Subcutaneous preadipocyte (primary cell): ENCODE data around the gene VPS11. TPM values are rescaled to one million over a fixed set of nuclear protein-coding genes. Genes with fewer than 3 reads are reported as not detected.

Source experiments
- total RNA-seq: library from RNA; depleted of rRNA; stranded (reverse); fragments of >200 nt; gene quantifications from 2 replicates; pipeline ENCODE4 v1.2.3, GENCODE V29; 2012

Gene VPS11
- total RNA-seq = 28.0 and 34.9 TPM in 2 replicates

DNA sequence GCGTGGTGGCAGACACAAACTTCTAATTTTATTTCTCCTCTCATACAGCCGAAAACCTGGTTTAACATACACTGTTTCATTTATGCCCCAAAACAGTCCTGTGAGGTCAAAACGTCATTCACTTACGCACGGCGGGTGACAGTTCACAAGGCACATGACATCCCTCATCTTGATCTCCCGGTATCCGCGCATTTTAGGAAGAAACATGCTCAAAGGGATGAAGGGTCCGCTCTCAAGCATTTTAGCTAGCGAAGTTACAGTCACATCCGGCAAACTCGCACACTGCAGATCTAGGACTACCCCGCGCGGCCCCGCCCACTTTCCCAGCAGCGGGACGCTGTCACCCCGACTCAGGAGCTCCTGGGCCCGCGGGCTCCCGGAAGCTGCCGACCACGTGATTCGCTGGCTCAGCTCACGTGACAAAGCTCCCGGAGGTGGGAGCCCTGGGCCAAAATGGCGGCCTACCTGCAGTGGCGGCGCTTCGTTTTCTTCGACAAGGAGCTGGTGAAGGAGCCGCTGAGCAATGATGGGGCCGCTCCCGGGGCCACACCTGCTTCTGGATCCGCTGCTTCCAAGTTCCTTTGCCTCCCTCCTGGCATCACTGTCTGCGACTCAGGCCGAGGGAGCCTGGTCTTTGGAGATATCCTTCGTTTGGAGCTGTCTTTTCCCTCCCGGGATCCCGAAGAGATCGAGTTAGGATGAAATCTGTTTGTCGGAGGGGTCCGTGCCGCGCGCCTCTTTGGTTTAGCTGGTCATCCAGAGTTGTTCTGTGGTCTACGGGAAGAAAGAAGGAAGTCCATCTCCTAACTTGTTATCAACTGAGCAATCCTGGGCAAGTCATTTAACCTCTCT, at the start of gene VPS11:
VPS11 (plus strand) TSS at position 448 of the 852 bp plus-strand sequence; CDS start at position 454, 6 bp downstream.

DNA sequence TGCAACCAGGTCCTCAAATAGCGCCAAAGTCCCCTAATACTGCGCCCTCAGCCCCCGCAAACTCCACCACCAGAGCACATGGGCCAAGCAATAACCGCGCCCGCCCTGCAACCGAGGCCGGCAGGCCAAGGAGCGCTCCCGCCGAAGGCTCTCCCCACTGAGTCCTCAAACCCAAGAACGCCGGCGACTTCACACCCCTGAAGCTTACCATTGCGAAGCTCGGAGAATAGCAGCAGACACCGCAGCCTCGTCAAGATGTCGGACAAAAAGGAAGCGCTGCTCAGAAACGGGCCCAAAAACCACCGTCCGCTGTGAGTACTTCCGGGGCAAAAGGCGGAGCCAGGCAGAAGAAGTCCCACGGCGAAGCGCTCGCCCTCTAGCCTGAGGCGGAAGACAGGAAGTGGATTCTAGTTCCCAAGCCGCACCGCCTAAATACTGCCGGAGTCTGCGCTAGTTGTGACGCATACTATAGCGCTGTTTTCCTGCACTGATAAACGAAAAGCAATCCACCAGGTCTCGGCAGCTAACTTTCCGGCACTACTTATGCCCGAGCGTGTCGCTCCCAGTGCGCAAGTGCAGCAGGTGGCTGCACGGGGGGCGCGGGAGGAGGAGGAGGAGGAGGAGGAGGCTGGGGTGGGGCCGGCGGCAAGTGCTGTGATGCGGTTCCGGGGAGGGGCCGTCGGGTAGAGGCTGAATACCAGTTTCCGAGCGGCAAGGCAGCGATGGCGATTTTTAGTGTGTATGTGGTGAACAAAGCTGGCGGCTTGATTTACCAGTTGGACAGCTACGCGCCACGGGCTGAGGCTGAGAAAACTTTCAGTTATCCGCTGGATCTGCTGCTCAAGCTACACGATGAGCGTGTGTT, 49.3 kb upstream of the VPS11 start, which contains the start of the genes RPS25 and TRAPPC4:
RPS25 (minus strand) TSS at position 270 of the 865 bp plus-strand sequence; CDS start at position 211, 59 bp downstream.
TRAPPC4 (plus strand) TSS at position 693 of the 865 bp plus-strand sequence; CDS start at position 723, 30 bp downstream.

DNA sequence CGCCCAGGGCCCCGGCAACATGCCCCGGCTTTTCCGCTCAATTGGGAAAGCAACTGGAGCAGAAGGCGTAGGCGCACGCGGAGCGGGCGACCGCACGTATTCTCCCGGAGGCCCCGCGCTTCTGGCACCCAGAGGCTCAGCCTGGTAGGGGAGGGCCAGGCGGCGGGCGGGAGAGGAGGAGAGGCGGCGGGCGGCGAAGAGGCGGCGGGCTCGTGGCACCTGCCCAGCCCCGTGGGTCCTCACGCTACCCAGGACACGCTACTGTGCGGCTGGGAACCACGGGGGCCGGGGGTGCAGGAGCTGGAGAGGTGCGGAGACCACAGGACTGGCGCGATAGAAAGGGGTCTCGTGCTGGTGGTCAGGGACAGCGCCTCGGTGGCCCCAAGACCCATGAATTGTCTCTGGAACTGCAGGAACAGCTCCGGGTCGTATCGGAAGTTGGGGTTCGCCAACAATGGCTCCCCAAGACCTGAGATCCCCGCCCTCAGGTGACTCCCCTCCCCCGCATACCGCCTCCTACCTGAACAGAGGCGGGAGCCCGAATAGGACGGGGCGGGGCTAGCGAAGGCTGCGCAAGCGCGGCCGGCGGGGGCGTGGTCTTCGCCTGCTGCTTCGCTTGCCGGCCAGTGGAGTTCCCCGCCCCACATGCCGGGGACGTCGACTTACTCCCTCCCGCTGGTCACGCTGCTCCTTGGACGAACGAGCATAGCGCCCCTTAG, 37.1 kb upstream of the VPS11 start, which contains the start of gene SLC37A4:
SLC37A4 (minus strand) TSS at position 549 of the 719 bp plus-strand sequence.

DNA sequence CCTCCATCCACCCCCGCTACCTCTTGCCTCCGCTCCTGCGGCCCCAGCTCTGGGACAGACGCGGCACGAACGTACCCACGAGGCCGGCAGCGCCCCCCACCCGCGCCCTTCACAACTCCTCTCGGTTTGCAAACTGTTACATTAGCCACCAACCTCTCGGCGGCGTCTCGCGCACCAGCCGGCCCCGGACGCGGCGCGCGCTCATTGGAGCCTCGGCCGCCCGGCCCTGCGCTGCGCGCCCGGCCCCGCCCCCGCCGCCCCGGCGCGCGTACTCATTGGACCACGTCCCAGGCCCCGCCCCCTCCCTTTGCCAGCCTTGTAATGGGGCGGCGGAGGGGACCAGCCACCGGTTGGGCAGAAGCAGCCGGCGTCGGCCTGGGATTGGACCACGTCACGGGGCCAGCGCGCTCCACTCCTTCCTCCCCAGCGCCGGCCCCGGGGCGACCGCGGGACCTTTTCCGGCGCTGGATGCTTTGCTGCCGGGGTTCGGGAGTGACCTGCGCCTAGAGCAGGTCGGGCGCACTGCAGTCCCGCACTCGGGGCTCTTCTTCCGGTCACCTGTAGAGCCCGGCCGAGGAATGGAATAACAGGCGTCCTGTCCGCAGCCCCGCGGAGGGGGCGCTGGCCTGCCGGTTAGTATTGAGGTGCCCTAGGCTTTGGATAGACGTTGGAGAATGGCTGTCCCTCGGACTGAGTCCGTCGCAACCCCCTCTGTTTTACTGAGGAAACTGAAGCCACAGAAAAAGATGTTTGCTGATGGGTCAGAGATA, 10.4 kb upstream of the VPS11 start, which contains the start of gene HYOU1:
HYOU1 (minus strand) TSS at position 206 of the 770 bp plus-strand sequence. CDS start 1,045 bp downstream, outside the sequence.

DNA sequence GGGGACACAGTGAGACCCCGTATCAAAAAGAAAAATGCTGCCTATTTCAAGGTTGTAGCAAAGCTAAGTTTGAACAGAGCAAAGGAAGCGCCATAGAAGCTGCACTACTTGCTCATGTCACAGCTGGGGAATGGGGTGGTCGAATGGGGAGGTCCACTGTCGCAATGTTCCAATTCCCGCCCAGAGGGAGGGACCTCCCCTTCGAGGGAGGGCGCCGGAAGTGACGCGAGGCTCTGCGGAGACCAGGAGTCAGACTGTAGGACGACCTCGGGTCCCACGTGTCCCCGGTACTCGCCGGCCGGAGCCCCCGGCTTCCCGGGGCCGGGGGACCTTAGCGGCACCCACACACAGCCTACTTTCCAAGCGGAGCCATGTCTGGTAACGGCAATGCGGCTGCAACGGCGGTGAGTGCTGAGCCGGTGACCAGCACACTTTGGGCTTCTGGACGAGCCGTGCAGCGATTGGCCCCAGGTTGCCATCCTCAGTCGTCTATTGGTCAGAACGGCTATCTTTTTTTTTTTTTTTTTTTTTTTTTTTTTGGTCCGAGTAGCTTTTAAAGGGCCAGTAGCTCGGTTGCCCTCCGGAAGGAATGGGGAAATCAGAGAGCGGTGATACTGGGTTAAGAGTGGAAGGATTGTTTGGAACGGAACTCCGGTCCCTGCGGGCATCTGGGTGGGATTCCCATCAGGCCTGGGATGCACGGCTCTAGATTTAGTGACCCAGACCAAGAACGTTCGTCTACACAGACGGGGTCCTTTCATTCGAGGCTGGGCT, 17.2 kb downstream of the VPS11 start, which contains the start of gene HMBS:
HMBS (plus strand) TSS at position 219 of the 774 bp plus-strand sequence; CDS start at position 372, 153 bp downstream.

DNA sequence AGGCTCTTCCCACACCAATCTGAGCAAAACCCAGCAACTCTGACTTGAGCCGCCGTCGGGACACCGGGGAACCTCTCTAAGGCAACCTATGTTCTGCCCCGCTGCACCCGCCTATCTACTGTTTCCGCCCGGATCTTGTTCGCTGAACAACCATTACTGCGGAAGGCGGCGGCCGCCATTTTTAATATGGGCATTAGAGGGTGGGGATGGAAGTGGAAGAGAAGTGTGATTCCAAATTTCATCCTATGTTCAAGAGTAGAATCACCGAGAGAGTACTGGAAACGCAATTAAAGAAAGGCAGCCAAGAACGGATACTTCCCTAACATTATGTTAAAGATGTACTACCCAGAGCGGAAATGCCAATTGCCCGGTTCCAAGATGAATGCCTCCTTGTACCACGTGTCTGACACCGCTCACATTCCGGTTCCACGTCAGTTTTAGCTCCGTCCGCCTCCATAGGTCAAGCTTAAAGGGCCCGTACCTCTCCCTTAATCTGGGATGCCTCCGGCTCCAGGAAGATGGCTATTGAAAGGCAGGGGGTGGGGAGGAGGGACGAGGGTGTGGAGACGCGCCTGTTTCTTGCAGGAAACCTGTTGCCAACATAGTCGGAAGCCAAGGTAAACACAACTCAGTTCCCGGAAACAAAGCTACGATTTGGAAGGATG, 34.3 kb downstream of the VPS11 start, which contains the start of gene DPAGT1:
DPAGT1 (minus strand) TSS at position 95 of the 665 bp plus-strand sequence. CDS start 198 bp downstream, outside the sequence.

DNA sequence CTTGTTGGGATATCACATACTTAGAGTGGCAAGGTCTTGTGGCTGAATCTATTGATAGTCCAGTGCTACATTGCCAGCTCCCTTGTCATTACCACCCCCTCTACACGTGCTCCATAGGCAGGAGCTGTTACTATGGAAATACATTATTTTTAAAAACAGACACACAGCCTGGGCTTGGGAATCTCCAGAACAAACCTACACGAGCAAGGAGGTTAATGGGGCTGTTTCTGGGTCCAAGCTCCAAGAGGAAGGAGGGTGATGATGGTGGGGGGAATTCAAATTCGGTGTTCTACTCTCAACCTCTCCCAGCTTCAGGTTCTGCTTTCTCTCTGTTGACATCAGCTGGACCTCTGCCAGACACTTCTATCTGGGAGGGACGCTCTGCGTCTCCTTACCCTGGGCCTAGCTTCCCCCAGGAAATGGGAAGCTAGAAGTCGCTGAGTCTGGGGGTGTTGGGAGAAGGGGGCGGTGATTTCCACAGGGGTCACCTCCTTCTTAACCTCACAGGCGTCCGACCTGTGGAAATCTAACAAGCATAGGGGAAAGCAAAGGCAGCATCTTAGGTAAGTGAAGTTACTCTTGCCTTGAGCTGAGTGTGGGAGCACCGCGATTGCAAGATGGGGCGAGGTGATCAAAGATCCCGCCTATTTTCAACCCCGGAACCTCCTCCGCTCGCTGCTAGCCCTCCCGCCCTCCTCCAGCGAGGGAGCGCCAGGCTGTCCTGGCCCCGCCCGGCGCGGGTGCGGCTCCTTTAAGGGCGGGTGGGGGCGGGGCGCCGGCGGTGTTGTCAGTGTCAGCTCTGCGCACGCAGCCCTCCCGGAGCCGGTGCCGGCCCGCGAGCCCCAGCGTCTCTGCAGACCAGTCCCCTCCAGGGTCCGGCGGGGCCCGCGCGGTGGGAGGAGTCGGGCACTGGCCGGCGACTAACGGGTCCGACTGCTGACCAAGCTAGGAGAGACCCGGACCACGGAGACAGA, 39.2 kb downstream of the VPS11 start, which contains the start of gene C2CD2L:
C2CD2L (plus strand) TSS at position 781 of the 974 bp plus-strand sequence. CDS start 398 bp downstream, outside the sequence.

DNA sequence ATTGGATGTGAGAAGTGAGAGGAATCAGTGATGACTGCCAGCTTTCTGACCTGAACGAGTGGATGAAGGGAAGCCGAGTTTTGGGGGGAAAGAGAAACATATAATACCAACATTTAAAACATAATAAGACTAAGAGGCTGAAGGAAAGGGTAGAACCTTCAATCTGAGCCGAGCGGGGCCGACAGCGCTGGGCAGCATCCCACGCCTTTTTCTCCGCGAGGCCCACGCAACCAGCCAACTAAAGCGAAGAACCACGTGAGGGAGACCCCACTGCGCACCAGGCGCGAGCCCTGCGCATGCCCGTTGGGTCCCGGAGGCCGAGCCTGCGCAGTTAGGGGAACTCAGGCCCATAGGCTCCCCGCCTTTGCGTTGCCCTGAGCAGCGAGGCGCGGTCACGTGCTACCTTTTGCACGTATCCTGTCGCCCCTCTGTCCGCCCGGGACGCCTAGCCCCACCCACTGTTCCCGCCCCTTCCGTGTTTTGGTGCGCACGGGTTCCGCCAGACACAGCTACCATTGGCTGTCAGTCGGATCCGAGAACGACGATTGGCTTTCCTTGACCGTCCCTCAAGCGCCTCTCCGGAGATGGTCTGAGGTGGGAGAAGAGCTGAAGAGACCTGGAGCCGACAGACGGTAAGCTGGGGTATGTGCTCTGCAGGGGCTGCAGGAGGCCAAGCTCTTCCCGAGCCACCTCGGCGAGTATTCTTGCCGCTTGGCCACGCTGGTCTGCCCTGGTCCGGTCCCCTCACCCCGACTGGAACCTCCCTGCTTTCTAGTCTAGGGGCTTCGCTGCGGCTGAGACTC, 53.6 kb downstream of the VPS11 start, which contains the start of gene HINFP:
HINFP (plus strand) TSS at position 573 of the 803 bp plus-strand sequence. CDS start 5,365 bp downstream, outside the sequence.

Other genes starting within 250 kb of the VPS11 start
- not detected in 2 replicates for gene CXCR5, start 183.9 kb upstream of the VPS11 start, total RNA-seq
- gene BCL9L, start 141.9 kb upstream of the VPS11 start, total RNA-seq = 18.0 and 20.1 TPM in 2 replicates
- gene UPK2, start 111.5 kb upstream of the VPS11 start, total RNA-seq = not detected in 2 replicates
- not detected in 2 replicates for gene FOXR1, start 96.1 kb upstream of the VPS11 start, total RNA-seq
- 21.7 and 29.7 TPM in 2 replicates for gene CENATAC, start 69.7 kb upstream of the VPS11 start, total RNA-seq
- gene RPS25, start 49.5 kb upstream of the VPS11 start, total RNA-seq = 492 and 1,967 TPM in 2 replicates
- gene TRAPPC4, start 49.1 kb upstream of the VPS11 start, total RNA-seq = 66.1 and 79.8 TPM in 2 replicates
- gene SLC37A4, start 36.9 kb upstream of the VPS11 start, total RNA-seq = 12.5 TPM in 2 replicates
- 73.1 and 128 TPM in 2 replicates for gene HYOU1, start 10.6 kb upstream of the VPS11 start, total RNA-seq
- gene HMBS, start 17.1 kb downstream of the VPS11 start, total RNA-seq = 9.9 and 13.5 TPM in 2 replicates
- 25.4 and 26.8 TPM in 2 replicates for gene DPAGT1, start 34.0 kb downstream of the VPS11 start, total RNA-seq
- 1.5 and 4.5 TPM in 2 replicates for gene C2CD2L, start 39.5 kb downstream of the VPS11 start, total RNA-seq
- 12.9 and 16.2 TPM in 2 replicates for gene HINFP, start 53.8 kb downstream of the VPS11 start, total RNA-seq
- under 0.01 TPM in 2 replicates for gene ABCG4, start 81.2 kb downstream of the VPS11 start, total RNA-seq
- 10.0 and 12.5 TPM in 2 replicates for gene NLRX1, start 100.9 kb downstream of the VPS11 start, total RNA-seq
- not detected in 2 replicates for gene NHERF4, start 117.7 kb downstream of the VPS11 start, total RNA-seq
- 8.1 and 11.7 TPM in 2 replicates for gene CBL, start 138.5 kb downstream of the VPS11 start, total RNA-seq
- gene MCAM, start 249.3 kb downstream of the VPS11 start, total RNA-seq = 0.73 and 0.98 TPM in 2 replicates